Stimulated activated CD4-positive, alpha-beta T cell treated with anti-CD3 and anti-CD28 coated beads, Interleukin-15, amount 100 ng/mL, for 48 hours (primary cell): Measurements from ENCODE around the gene ZNF850.
A peak's percentile ranks its signal among the peaks of the same experiment; 100 is the strongest.

Experiments
- DNase-seq, 2 donors: peaks; one replicate each; pipeline ENCODE4 v3.0.0-alpha.2; 2020; ENCODE audit warnings: low read depth in 2 of 2

The ZNF850 gene

GRCh38 chr19:36688058-36688457, 84.5 kb downstream of the ZNF850 start:
- DNase-seq = no peak

- DNase-seq = peak; percentile 97
Observed at GRCh38 chr19:36687214-36688056, 85.2 kb downstream of the ZNF850 start, which contains the start of gene ZNF567. TSS of gene ZNF567 (plus strand) at chr19:36687612. CDS start at chr19:36694868, 7,256 bp downstream.

GRCh38 chr19:36686365-36687213, 86.0 kb downstream of the ZNF850 start:
- no peak for DNase-seq

GRCh38 chr19:36685835-36686234, 86.8 kb downstream of the ZNF850 start:
- no peak for DNase-seq

- no peak for DNase-seq
Observed at GRCh38 chr19:36679455-36679854, 93.2 kb downstream of the ZNF850 start.

- DNase-seq = no peak
Observed at GRCh38 chr19:36674201-36674600, 98.4 kb downstream of the ZNF850 start.

GRCh38 chr19:36672368-36672767, 100.2 kb downstream of the ZNF850 start:
- DNase-seq = no peak

GRCh38 chr19:36668646-36669045, 104.0 kb downstream of the ZNF850 start:
- no peak for DNase-seq

GRCh38 chr19:36665832-36666231, 106.8 kb downstream of the ZNF850 start:
- DNase-seq = no peak
